Fibroblast of skin of right quadriceps (primary cell): ENCODE results near the gene VPS39.

Experiments
- DNase-seq: peaks from one replicate; pipeline ENCODE4 v3.0.0-alpha.2; 2013

Gene VPS39

GRCh38 chr15:42156243-42156922 lies 51.7 kb downstream of the VPS39 start, which contains the start of gene PLA2G4F:
Gene PLA2G4F, minus strand, starts transcription at chr15:42156636. Its CDS starts 87 bp downstream, at chr15:42156549.
- no peak for DNase-seq

- no peak for DNase-seq
These were observed 52.4 kb downstream of the VPS39 start for GRCh38 chr15:42155546-42156242.

GRCh38 chr15:42154956-42155355 lies 53.1 kb downstream of the VPS39 start:
- no peak for DNase-seq

GRCh38 chr15:42154212-42154941 lies 53.7 kb downstream of the VPS39 start:
- DNase-seq, result no peak

GRCh38 chr15:42153874-42154211 lies 54.3 kb downstream of the VPS39 start:
- no peak for DNase-seq

- DNase-seq, result no peak
These were observed 55.0 kb downstream of the VPS39 start for GRCh38 chr15:42152921-42153698.

- DNase-seq, result no peak
These were observed 55.7 kb downstream of the VPS39 start for GRCh38 chr15:42152196-42152920.

- no peak for DNase-seq
These were observed 56.4 kb downstream of the VPS39 start for GRCh38 chr15:42151736-42152135.

- DNase-seq, result no peak
These were observed 57.0 kb downstream of the VPS39 start for GRCh38 chr15:42151141-42151561.

GRCh38 chr15:42150219-42150970 lies 57.7 kb downstream of the VPS39 start:
- DNase-seq, result no peak

GRCh38 chr15:42149493-42150218 lies 58.4 kb downstream of the VPS39 start:
- no peak for DNase-seq

GRCh38 chr15:42148808-42149492 lies 59.2 kb downstream of the VPS39 start:
- no peak for DNase-seq

- no peak for DNase-seq
These were observed 60.7 kb downstream of the VPS39 start for GRCh38 chr15:42147431-42147735.

GRCh38 chr15:42146551-42147430 lies 61.3 kb downstream of the VPS39 start:
- no peak for DNase-seq

- no peak for DNase-seq
These were observed 62.3 kb downstream of the VPS39 start for GRCh38 chr15:42145546-42146455.

- no peak for DNase-seq
These were observed 63.2 kb downstream of the VPS39 start for GRCh38 chr15:42144841-42145375.

- DNase-seq, result no peak
These were observed 64.1 kb downstream of the VPS39 start for GRCh38 chr15:42143866-42144625.
